WTC11 (cell line): Measurements from ENCODE around the gene OR2A5.

Source experiments
- FOXP4 ChIP-seq: sonication (generic); formaldehyde crosslinking; IDR thresholded peaks from 2 replicates; pipeline ENCODE4 v1.8.0; 2022; ENCODE audit warnings: mild to moderate bottlenecking, missing genetic modification reagents
- NFATC4 ChIP-seq: fragments of 250-450 bp; sonication (Bioruptor Pico); IDR thresholded peaks from 2 replicates; pipeline ENCODE4 v1.9.0; 2021; ENCODE audit warnings: mild to moderate bottlenecking
- NFYB ChIP-seq: sonication (generic); formaldehyde crosslinking; conservative IDR thresholded peaks from 2 replicates; pipeline ENCODE4 v1.8.0; 2022; ENCODE audit warnings: low read depth, missing genetic modification reagents
- PRRX2 ChIP-seq: fragments of 250-450 bp; sonication (Bioruptor Pico); IDR thresholded peaks from 2 replicates; pipeline ENCODE4 v1.8.0; 2021; ENCODE audit warnings: mild to moderate bottlenecking
- USF1 ChIP-seq: sonication (generic); formaldehyde crosslinking; IDR thresholded peaks from 2 replicates; pipeline ENCODE4 v1.8.0; 2022; ENCODE audit warnings: mild to moderate bottlenecking, missing genetic modification reagents
- ZNF138 ChIP-seq: sonication (generic); formaldehyde crosslinking; conservative IDR thresholded peaks from 2 replicates; pipeline ENCODE4 v1.8.1; 2022; ENCODE audit warnings: mild to moderate bottlenecking, moderate library complexity, missing genetic modification reagents
- ZNF263 ChIP-seq: sonication (generic); formaldehyde crosslinking; IDR thresholded peaks from 2 replicates; pipeline ENCODE4 v1.8.1; 2022; ENCODE audit warnings: low read depth, mild to moderate bottlenecking, moderate library complexity, missing genetic modification reagents
- TF ChIP-seq, protein P1 (sequence below): sonication (generic); formaldehyde crosslinking; IDR thresholded peaks from 2 replicates; pipeline ENCODE4 v1.8.1; 2022; ENCODE audit warnings: low read depth, missing genetic modification reagents, borderline replicate concordance
- TF ChIP-seq, protein P2 (sequence below): fragments of 200-600 bp; IDR thresholded peaks from 2 replicates; pipeline ENCODE4 v1.8.0; 2022; ENCODE audit warnings: antibody characterized with exemption
- TF ChIP-seq, protein P3 (sequence below): fragments of 250-450 bp; sonication (Bioruptor Pico); IDR thresholded peaks from 2 replicates; pipeline ENCODE4 v1.9.0; 2021; ENCODE audit warnings: mild to moderate bottlenecking

DNA sequence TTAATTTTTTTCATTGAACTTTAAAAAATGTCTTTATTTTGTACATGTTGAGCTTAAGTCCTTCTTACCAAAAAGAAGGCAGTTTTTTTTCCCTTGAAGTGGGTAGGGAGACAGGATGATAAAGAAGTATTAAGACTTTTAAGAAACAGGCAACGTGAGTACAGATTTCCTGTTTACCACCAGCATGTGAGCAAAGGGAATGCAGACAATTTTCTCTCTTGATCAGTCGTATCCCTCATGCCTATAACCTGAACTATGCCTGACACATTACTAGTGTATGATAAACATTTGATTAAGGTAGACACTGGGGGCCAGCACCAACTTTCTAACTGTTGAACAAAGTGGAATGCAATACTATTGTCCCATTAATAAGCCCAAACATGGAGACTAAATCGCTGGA is 51.9 kb downstream of the OR2A5 start:
- no peak for TF ChIP-seq PRRX2
- TF ChIP-seq, protein P1, sequence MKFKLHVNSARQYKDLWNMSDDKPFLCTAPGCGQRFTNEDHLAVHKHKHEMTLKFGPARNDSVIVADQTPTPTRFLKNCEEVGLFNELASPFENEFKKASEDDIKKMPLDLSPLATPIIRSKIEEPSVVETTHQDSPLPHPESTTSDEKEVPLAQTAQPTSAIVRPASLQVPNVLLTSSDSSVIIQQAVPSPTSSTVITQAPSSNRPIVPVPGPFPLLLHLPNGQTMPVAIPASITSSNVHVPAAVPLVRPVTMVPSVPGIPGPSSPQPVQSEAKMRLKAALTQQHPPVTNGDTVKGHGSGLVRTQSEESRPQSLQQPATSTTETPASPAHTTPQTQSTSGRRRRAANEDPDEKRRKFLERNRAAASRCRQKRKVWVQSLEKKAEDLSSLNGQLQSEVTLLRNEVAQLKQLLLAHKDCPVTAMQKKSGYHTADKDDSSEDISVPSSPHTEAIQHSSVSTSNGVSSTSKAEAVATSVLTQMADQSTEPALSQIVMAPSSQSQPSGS (CRISPR knock-in tag) = no peak
- TF ChIP-seq, protein P2, sequence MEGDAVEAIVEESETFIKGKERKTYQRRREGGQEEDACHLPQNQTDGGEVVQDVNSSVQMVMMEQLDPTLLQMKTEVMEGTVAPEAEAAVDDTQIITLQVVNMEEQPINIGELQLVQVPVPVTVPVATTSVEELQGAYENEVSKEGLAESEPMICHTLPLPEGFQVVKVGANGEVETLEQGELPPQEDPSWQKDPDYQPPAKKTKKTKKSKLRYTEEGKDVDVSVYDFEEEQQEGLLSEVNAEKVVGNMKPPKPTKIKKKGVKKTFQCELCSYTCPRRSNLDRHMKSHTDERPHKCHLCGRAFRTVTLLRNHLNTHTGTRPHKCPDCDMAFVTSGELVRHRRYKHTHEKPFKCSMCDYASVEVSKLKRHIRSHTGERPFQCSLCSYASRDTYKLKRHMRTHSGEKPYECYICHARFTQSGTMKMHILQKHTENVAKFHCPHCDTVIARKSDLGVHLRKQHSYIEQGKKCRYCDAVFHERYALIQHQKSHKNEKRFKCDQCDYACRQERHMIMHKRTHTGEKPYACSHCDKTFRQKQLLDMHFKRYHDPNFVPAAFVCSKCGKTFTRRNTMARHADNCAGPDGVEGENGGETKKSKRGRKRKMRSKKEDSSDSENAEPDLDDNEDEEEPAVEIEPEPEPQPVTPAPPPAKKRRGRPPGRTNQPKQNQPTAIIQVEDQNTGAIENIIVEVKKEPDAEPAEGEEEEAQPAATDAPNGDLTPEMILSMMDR = no peak
- TF ChIP-seq USF1 (CRISPR knock-in tag) = no peak
- TF ChIP-seq FOXP4 (CRISPR knock-in tag) = no peak
- no peak for TF ChIP-seq ZNF263 (CRISPR knock-in tag)
- no peak for TF ChIP-seq NFATC4 (CRISPR knock-in tag)
- TF ChIP-seq, protein P3, sequence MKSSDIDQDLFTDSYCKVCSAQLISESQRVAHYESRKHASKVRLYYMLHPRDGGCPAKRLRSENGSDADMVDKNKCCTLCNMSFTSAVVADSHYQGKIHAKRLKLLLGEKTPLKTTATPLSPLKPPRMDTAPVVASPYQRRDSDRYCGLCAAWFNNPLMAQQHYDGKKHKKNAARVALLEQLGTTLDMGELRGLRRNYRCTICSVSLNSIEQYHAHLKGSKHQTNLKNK (CRISPR knock-in tag) = no peak
- no peak for TF ChIP-seq ZNF138 (CRISPR knock-in tag)
- no peak for TF ChIP-seq NFYB (CRISPR knock-in tag)
